ENCODE data around the gene TAS2R42. TPM values are rescaled to one million over a fixed set of nuclear protein-coding genes. Genes with fewer than 3 reads are reported as not detected.

TAS2R42 gene
- total RNA-seq (2022; extraction: Qiagen RNA extraction): not detected in 5 replicates

GRCh38 chr12:11186837-11187236, at the start of gene TAS2R42:
Gene TAS2R42, minus strand, starts transcription at chr12:11186937. Its CDS starts 0 bp downstream, at chr12:11186937.

GRCh38 chr12:11171145-11171968, 15.4 kb downstream of the TAS2R42 start, which contains the start of gene SMIM10L1:
Gene SMIM10L1, plus strand, starts transcription at chr12:11171194. Its CDS starts 163 bp downstream, at chr12:11171357.

Other genes with a start within 250 kb of the TAS2R42 start
- gene TAS2R14, start 247.7 kb downstream of the TAS2R42 start, total RNA-seq (2022; extraction: Qiagen RNA extraction): 0.31 to 0.70 TPM (median 0.40 TPM) in 5 replicates
- gene TAS2R50, start 200.0 kb downstream of the TAS2R42 start, total RNA-seq (2022; extraction: Qiagen RNA extraction): not detected in 5 replicates
- gene TAS2R20, start 188.6 kb downstream of the TAS2R42 start, total RNA-seq (2022; extraction: Qiagen RNA extraction): 0.10 to 0.19 TPM in 2 of 5 replicates, not detected in the others
- gene TAS2R19, start 164.3 kb downstream of the TAS2R42 start, total RNA-seq (2022; extraction: Qiagen RNA extraction): 0.19 TPM in 1 of 5 replicates, not detected in the others
- gene TAS2R31, start 155.5 kb downstream of the TAS2R42 start, total RNA-seq (2022; extraction: Qiagen RNA extraction): 0.17 to 0.27 TPM in 2 of 5 replicates, not detected in the others
- gene TAS2R46, start 124.6 kb downstream of the TAS2R42 start, total RNA-seq (2022; extraction: Qiagen RNA extraction): not detected in 5 replicates
- gene TAS2R43, start 94.6 kb downstream of the TAS2R42 start, total RNA-seq (2022; extraction: Qiagen RNA extraction): not detected in 5 replicates
- not detected in 5 replicates for gene TAS2R30, start 52.3 kb downstream of the TAS2R42 start, total RNA-seq (2022; extraction: Qiagen RNA extraction)
- 7.8 to 8.6 TPM (median 8.0 TPM) in 5 replicates for gene SMIM10L1, start 15.7 kb downstream of the TAS2R42 start, total RNA-seq (2022; extraction: Qiagen RNA extraction)
- not detected in 5 replicates for gene PRB3, start 82.8 kb upstream of the TAS2R42 start, total RNA-seq (2022; extraction: Qiagen RNA extraction)
- not detected in 5 replicates for gene PRB4, start 123.5 kb upstream of the TAS2R42 start, total RNA-seq (2022; extraction: Qiagen RNA extraction)
- not detected in 5 replicates for gene PRB2, start 208.6 kb upstream of the TAS2R42 start, total RNA-seq (2022; extraction: Qiagen RNA extraction)

Measured in A549 treated with Mapracorat at 1 μM for 4 hours (cell line).